ENCODE results near the gene RBBP5.

GRCh38 chr1:205049479-205049878 is 72.3 kb downstream of the RBBP5 start:
- TF ChIP-seq POLR2A (IDR thresholded peaks at IDR 0.05): no peak
- TF ChIP-seq POLR2AphosphoS5 (IDR thresholded peaks at IDR 0.05): no peak

All from prostate gland (tissue), 1 donor.